ENCODE measurements around the gene RPS25.
A peak's percentile ranks its signal among the peaks of the same experiment; 100 is the strongest.

GRCh38 chr11:118998822-118999221, 19.3 kb downstream of the RPS25 start:
- TF ChIP-seq RAD21 (IDR thresholded peaks at IDR 0.05; ENCODE audit: low read length) (no peak), CTCF (IDR thresholded peaks at IDR 0.05) (no peak), TCF12 (IDR thresholded peaks at IDR 0.05) (0 out of 2 replicates have a peak, but pooled peaks have one; percentile 23), MEF2A (IDR thresholded peaks at IDR 0.05; ENCODE audit: borderline replicate concordance, low read depth) (no peak), YY1 (IDR thresholded peaks at IDR 0.05; ENCODE audit: low read depth) (no peak), POLR2AphosphoS5 (IDR thresholded peaks at IDR 0.05; ENCODE audit: low read depth, low read length) (0 out of 2 replicates have a peak, but pooled peaks have one; percentile 11), TEAD4 (IDR thresholded peaks at IDR 0.05; ENCODE audit: borderline replicate concordance, insufficient read depth) (no peak), NFIC (IDR thresholded peaks at IDR 0.05; ENCODE audit: borderline replicate concordance) (no peak), GATA2 (CRISPR knock-in tag; IDR thresholded peaks at IDR 0.05) (no peak)

Data from SK-N-SH (cell line).